Osteocyte (in vitro differentiated cells): ENCODE measurements around the gene MED13L. TPM values are rescaled to one million over a fixed set of nuclear protein-coding genes. Genes with fewer than 3 reads are reported as not detected.
"Not testable (repeated sequence)": the region's sequence is repeated elsewhere in the genome, so short reads cannot be mapped to it uniquely, and the experiment has no call there.

ENCODE experiments used
- DNase-seq: peaks from one replicate; pipeline ENCODE4 v3.0.0; 2021; ENCODE audit warnings: mixed read lengths; ENCODE audit not compliant: unreplicated experiment; ENCODE audit errors: extremely low spot score
- H3K27ac Mint-ChIP-seq: one replicate; pipeline ENCODE4 v1.8.0; 2021; ENCODE audit warnings: mild to moderate bottlenecking, mixed read lengths; ENCODE audit not compliant: unreplicated experiment
- H3K27me3 Mint-ChIP-seq: one replicate; pipeline ENCODE4 v1.8.0; 2021; ENCODE audit warnings: mixed read lengths; ENCODE audit not compliant: unreplicated experiment
- H3K36me3 Mint-ChIP-seq: one replicate; pipeline ENCODE4 v1.8.0; 2021; ENCODE audit warnings: mixed read lengths; ENCODE audit not compliant: unreplicated experiment
- H3K4me1 Mint-ChIP-seq: one replicate; pipeline ENCODE4 v1.8.0; 2021; ENCODE audit warnings: mixed read lengths; ENCODE audit not compliant: unreplicated experiment
- H3K4me3 Mint-ChIP-seq: one replicate; pipeline ENCODE4 v1.8.0; 2021; ENCODE audit warnings: mild to moderate bottlenecking, moderate library complexity, mixed read lengths; ENCODE audit not compliant: unreplicated experiment
- H3K9me3 Mint-ChIP-seq: one replicate; pipeline ENCODE4 v1.8.0; 2021; ENCODE audit warnings: mixed read lengths; ENCODE audit not compliant: unreplicated experiment
- total RNA-seq: library from RNA; stranded (reverse); gene quantifications from 2 replicates; pipeline ENCODE4 v1.2.1, GENCODE V29; 2021
- TF ChIP-seq, protein P1 (sequence below): fragments of 200-600 bp; sonication (generic); IDR thresholded peaks from 2 replicates; pipeline ENCODE4 v1.5.0; 2021; ENCODE audit warnings: antibody characterized with exemption, mild to moderate bottlenecking, moderate library complexity

Gene MED13L
- total RNA-seq, 1 donor from 2014 or later, result 229 TPM

DNA sequence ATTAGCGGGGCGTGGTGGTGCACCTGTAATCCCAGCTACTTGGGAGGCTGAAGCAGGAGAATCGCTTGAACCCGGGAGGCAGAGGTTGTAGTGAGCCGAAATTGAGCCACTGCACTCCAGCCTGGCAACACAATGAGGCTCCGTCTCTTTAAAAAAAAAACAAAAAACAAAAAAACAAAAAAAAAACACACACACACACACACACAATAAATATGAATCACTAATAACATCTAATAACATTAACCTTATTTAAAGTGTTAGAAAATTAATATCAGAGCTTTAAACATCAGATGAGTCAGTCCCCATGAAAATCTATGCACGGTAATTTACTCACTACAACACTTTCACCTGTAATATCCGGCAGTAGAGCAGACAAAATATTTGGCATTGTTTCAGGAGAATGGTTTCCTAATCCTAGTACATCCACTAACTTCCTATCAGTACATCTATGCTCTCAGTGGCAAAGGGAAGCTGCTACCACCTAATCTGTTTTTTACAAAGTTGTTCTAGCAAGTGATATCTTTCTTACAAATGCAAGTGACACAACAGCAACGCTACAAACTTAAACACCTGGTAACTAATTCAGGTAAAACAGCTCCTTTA is 36.2 kb downstream of the MED13L start:
- H3K9me3 Mint-ChIP-seq, result no peaks in the 10 kb centered on the region
- H3K36me3 Mint-ChIP-seq, result peaks cover 8% of the 10 kb centered on the region
- TF ChIP-seq, protein P1, sequence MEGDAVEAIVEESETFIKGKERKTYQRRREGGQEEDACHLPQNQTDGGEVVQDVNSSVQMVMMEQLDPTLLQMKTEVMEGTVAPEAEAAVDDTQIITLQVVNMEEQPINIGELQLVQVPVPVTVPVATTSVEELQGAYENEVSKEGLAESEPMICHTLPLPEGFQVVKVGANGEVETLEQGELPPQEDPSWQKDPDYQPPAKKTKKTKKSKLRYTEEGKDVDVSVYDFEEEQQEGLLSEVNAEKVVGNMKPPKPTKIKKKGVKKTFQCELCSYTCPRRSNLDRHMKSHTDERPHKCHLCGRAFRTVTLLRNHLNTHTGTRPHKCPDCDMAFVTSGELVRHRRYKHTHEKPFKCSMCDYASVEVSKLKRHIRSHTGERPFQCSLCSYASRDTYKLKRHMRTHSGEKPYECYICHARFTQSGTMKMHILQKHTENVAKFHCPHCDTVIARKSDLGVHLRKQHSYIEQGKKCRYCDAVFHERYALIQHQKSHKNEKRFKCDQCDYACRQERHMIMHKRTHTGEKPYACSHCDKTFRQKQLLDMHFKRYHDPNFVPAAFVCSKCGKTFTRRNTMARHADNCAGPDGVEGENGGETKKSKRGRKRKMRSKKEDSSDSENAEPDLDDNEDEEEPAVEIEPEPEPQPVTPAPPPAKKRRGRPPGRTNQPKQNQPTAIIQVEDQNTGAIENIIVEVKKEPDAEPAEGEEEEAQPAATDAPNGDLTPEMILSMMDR, result no peak
- DNase-seq, result no peak
- no peaks in the 10 kb centered on the region for H3K27me3 Mint-ChIP-seq
- H3K27ac Mint-ChIP-seq, result no peak overlapping the region
- no peak overlapping the region for H3K4me3 Mint-ChIP-seq
- peaks cover 70% of the 10 kb centered on the region for H3K4me1 Mint-ChIP-seq

DNA sequence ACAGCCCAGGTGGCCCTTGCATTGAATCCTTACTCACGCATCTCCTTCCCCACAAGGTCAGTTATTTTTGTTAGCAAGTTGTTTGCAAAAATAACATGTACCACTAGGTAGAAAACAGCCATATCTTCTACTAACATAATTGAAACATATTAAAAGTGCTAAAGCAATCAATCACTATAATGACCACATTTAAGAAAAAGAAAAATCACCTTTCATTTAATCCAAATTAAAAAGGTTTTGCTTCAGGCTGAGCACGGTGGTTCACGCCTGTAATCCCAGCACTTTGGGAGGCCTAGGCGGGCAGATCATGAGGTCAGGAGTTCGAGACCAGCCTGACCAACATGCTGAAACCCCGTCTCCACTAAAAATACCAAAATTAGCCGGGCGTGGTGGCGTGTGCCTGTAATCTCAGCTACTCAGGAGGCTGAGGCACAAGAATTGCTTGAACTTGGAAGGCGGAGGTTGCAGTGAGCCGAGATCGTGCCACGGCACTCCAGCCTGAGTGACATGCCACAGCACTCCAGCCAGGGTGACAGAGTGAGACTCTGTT is 38.8 kb downstream of the MED13L start:
- not testable (repeated sequence) for H3K27me3 Mint-ChIP-seq, H3K4me3 Mint-ChIP-seq, H3K9me3 Mint-ChIP-seq, H3K27ac Mint-ChIP-seq, H3K36me3 Mint-ChIP-seq, DNase-seq
- H3K4me1 Mint-ChIP-seq, result peaks cover 59% of the 10 kb centered on the region

DNA sequence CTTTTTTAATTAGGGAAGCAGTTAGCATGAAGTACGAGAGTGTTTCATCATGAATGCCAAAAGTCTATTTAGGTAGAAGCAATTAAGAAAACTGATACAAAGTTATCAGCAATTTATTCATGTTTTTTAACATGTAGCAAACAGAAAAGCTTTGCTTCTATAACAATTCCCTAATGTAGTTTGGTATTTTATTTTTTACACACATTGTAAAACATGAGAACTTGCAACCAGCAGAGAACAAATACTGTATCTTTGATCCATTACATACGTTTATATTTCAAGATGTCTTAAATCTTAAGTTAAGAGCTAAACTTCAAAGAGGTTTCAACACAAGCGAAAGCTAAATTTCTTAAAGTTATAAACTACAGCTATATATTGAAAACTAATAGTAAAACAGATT is 39.3 kb downstream of the MED13L start:
- H3K9me3 Mint-ChIP-seq, result no peaks in the 10 kb centered on the region
- no peak for DNase-seq
- H3K4me3 Mint-ChIP-seq, result no peak overlapping the region
- peaks cover 8% of the 10 kb centered on the region for H3K36me3 Mint-ChIP-seq
- H3K27me3 Mint-ChIP-seq, result no peaks in the 10 kb centered on the region
- H3K4me1 Mint-ChIP-seq, result peaks cover 58% of the 10 kb centered on the region
- H3K27ac Mint-ChIP-seq, result no peak overlapping the region
- TF ChIP-seq, protein P1, result no peak

DNA sequence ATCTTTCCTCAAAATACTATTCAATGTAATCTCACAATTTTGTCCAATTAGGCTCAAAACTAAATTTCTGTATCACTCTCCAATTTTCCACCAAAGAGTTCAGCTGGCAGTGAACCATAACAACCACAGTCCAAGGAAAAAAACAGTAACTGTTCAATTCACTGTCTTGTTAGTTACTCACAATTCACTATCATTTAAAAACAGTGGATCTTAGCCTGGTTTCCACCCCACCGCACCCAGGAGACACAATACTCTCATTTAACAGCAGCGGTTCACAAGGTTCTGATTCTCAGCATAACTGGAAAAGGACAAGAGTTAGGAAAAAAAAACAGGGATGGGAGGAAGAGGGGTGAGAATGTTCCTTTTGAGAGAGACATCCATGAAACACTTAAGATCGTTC is 40.5 kb downstream of the MED13L start:
- Mint-ChIP-seq H3K9me3 (no peaks in the 10 kb centered on the region), H3K4me3 (peak overlapping the region; percentile 36), H3K36me3 (peaks cover 11% of the 10 kb centered on the region), H3K27ac (peak overlapping the region; percentile 59), H3K27me3 (no peaks in the 10 kb centered on the region), H3K4me1 (peaks cover 57% of the 10 kb centered on the region)
- no peak for DNase-seq
- TF ChIP-seq, protein P1, result no peak

DNA sequence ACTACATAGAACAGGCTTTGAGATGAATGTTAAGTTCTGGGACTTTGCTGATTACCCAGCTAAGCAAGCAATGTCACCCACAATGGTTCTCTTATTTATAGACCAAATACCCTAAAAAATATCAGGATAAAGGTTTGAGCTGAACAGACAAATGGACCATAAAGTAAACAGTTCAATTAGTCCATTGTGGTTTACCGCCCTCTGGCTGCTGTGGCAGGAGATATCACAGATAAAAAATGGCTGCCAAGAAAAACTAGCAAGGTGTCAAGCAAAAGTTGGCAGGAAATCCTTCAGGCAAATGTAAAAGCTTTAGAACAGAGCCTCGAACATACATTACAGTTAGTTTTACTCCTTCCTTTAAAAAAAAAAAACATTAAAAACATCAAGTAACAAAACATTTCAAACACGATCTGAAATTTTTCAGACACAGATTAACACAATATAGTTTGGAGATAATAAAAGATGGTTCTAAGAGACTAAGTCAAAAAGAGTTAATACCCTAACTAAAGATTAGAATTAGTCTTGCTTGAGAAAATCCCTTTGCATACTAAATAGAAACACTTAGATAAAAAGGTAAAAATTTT is 41.3 kb downstream of the MED13L start:
- H3K27me3 Mint-ChIP-seq, result no peaks in the 10 kb centered on the region
- TF ChIP-seq, protein P1, result peak; percentile 77
- H3K27ac Mint-ChIP-seq, result peak overlapping the region; percentile 67
- no peaks in the 10 kb centered on the region for H3K9me3 Mint-ChIP-seq
- DNase-seq, result no peak
- H3K4me3 Mint-ChIP-seq, result no peak overlapping the region
- H3K36me3 Mint-ChIP-seq, result peaks cover 11% of the 10 kb centered on the region
- peaks cover 55% of the 10 kb centered on the region for H3K4me1 Mint-ChIP-seq

DNA sequence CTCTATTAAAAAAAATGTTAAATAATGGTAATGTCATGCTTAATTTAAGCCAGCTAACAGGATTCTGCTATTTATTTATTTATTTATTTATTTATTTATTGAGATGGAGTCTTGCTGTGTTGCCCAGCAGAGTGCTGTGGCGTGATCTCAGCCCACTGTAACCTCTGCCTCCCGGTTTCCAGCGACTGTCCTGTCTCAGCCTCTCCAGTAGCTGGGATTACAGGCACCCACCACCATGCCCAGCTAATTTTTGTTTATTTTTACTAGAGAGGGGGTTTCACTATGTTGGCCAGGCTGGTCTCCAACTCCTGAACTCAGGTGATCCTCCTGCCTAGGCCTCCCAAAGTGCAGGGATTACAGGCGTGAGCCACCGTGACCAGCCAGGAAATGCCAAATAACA is 43.3 kb downstream of the MED13L start:
- not testable (repeated sequence) for H3K36me3 Mint-ChIP-seq, DNase-seq, H3K27ac Mint-ChIP-seq, H3K9me3 Mint-ChIP-seq, H3K4me3 Mint-ChIP-seq, H3K27me3 Mint-ChIP-seq
- peaks cover 60% of the 10 kb centered on the region for H3K4me1 Mint-ChIP-seq
